Mesendoderm (in vitro differentiated cells): Measurements from ENCODE around the gene RNF150.
"Not testable (repeated sequence)": the region's sequence is repeated elsewhere in the genome, so short reads cannot be mapped to it uniquely, and the experiment has no call there.

Source experiments
- DNase-seq: peaks from one replicate; pipeline ENCODE4 v3.0.0; 2013
- H2AK5ac ChIP-seq: 2 replicates; pipeline ENCODE4 v1.6.1; 2013; ENCODE audit warnings: low read length, inconsistent platforms
- H2BK120ac ChIP-seq: 2 replicates; pipeline ENCODE4 v1.6.1; 2013; ENCODE audit warnings: low read depth, mild to moderate bottlenecking, low read length, moderate library complexity, mixed read lengths
- H2BK15ac ChIP-seq: replicated peaks from 2 replicates; pipeline ENCODE4 v1.6.1; 2013; ENCODE audit warnings: low read depth, mild to moderate bottlenecking, moderate library complexity
- H2BK5ac ChIP-seq: 2 replicates; pipeline ENCODE4 v1.6.1; 2013; ENCODE audit warnings: low read length, inconsistent platforms
- H3K18ac ChIP-seq: 2 replicates; pipeline ENCODE4 v1.6.1; 2013; ENCODE audit warnings: mild to moderate bottlenecking, low read length, mixed read lengths
- H3K23ac ChIP-seq: one replicate; pipeline ENCODE4 v1.6.1; 2013; ENCODE audit warnings: low read length
- H3K27ac ChIP-seq: 2 replicates; pipeline ENCODE4 v1.5.1; 2013; ENCODE audit warnings: low read depth, mild to moderate bottlenecking, inconsistent platforms, low read length, moderate library complexity
- H3K27me3 ChIP-seq: 2 replicates; pipeline ENCODE4 v1.6.1; 2013; ENCODE audit warnings: low read length, control low read depth, mild to moderate bottlenecking, inconsistent platforms; ENCODE audit not compliant: insufficient read depth, poor library complexity
- H3K36me3 ChIP-seq: 2 replicates; pipeline ENCODE4 v1.6.1; 2013; ENCODE audit warnings: low read length, inconsistent platforms; ENCODE audit not compliant: control insufficient read depth, insufficient read depth
- H3K4ac ChIP-seq: one replicate; pipeline ENCODE4 v1.6.1; 2013; ENCODE audit warnings: low read depth, mild to moderate bottlenecking, low read length, moderate library complexity
- H3K4me1 ChIP-seq: 2 replicates; pipeline ENCODE4 v1.6.1; 2013; ENCODE audit warnings: low read depth, low read length, inconsistent platforms; ENCODE audit not compliant: control insufficient read depth
- H3K4me2 ChIP-seq: 2 replicates; pipeline ENCODE4 v1.6.1; 2013; ENCODE audit warnings: low read length
- H3K4me3 ChIP-seq: 2 replicates; pipeline ENCODE4 v1.5.1; 2013; ENCODE audit warnings: mild to moderate bottlenecking, low read length
- H3K56ac ChIP-seq: one replicate; pipeline ENCODE4 v1.6.1; 2013; ENCODE audit warnings: low read length
- H3K79me1 ChIP-seq: 2 replicates; pipeline ENCODE4 v1.6.1; 2013; ENCODE audit warnings: low read length, inconsistent platforms
- H3K79me2 ChIP-seq: 2 replicates; pipeline ENCODE4 v1.6.1; 2013; ENCODE audit warnings: mild to moderate bottlenecking, low read length; ENCODE audit not compliant: control insufficient read depth, insufficient read depth
- H3K9ac ChIP-seq: 2 replicates; pipeline ENCODE4 v1.6.1; 2013; ENCODE audit warnings: low read length, inconsistent platforms
- H4K5ac ChIP-seq: one replicate; pipeline ENCODE4 v1.6.1; 2013; ENCODE audit warnings: low read length
- H4K8ac ChIP-seq: one replicate; pipeline ENCODE4 v1.6.1; 2013; ENCODE audit warnings: low read depth, mild to moderate bottlenecking, control low read depth, low read length, moderate library complexity
- WGBS: extraction: QIAGEN DNeasy Blood & Tissue Kit; methylation state at CpG from one replicate; pipeline ENCODE4 v1.1.7; 2013; ENCODE audit warnings: low lambda C conversion rate, missing lambda C conversion rate; ENCODE audit not compliant: insufficient coverage; ENCODE audit errors: extremely low coverage; 5-methylcytosine and 5-hydroxymethylcytosine counted together

RNF150 gene

DNA sequence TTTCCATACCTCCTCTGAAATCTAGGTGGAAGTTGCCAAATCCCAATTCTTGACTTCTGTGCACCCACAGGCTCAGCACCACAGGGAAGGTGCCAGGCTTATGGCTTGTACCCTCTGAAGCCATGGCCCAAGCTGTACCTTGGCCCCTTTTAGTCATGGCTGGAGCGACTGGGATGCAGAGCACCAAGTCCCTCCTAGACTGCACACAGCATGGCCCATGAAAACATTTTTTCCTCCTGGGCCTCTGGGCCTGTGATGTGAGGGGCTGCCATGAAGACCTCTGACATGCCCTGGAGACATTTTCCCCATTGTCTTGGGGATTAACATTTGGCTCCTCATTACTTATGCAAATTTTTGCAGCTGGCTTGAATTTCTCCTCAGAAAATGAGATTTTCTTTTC, 82.3 kb downstream of the RNF150 start:
- not testable (repeated sequence) for H3K4ac ChIP-seq, H3K4me1 ChIP-seq, H2AK5ac ChIP-seq, H3K27me3 ChIP-seq, H4K8ac ChIP-seq, H3K36me3 ChIP-seq, H2BK5ac ChIP-seq, H3K56ac ChIP-seq, H3K4me3 ChIP-seq, H2BK120ac ChIP-seq, H3K79me1 ChIP-seq, H3K79me2 ChIP-seq, H3K18ac ChIP-seq, H3K4me2 ChIP-seq, H3K27ac ChIP-seq, H2BK15ac ChIP-seq, H3K23ac ChIP-seq, H4K5ac ChIP-seq, H3K9ac ChIP-seq
- DNase-seq: peak; percentile 10
- WGBS: no CpG with 5 or more reads among the region's 1 CpG

- Histone ChIP-seq H2BK120ac (no peak overlapping the region), H3K79me1 (no peaks in the 10 kb centered on the region), H3K4me2 (no peak overlapping the region), H3K4ac (no peak overlapping the region), H3K9ac (no peak overlapping the region), H2BK15ac (no peak overlapping the region), H2AK5ac (no peak overlapping the region), H3K4me1 (no peaks in the 10 kb centered on the region), H3K56ac (no peak overlapping the region), H3K4me3 (no peak overlapping the region), H4K8ac (no peak overlapping the region), H3K23ac (no peak overlapping the region), H3K27ac (no peak overlapping the region), H4K5ac (no peak overlapping the region), H2BK5ac (no peak overlapping the region), H3K27me3 (no peaks in the 10 kb centered on the region), H3K36me3 (no peaks in the 10 kb centered on the region), H3K18ac (no peak overlapping the region), H3K79me2 (no peaks in the 10 kb centered on the region)
- DNase-seq: no peak
- no CpG with 5 or more reads among the region's 7 CpGs for WGBS
Measured at GRCh38 chr4:141047228-141047884, 85.9 kb downstream of the RNF150 start.

DNA sequence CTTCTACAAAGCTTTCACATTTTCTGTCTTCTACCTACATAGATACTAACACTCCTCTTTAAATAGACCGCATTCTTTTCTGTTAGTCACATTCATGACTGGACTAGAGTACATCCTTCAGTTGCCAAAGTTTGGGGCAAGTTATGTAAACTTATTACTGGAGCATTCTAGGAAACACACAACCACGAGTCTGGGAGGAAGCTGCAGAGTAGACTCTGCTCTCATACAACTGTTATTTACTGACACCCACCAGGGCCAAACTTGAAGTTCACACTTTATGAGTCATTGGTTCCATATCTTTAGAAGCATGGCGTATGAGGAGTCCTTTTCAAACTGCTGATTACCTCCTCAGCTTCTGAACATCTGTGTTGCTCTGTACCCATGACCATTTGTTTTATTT, 87.0 kb downstream of the RNF150 start:
- DNase-seq: peak; percentile 9
- Histone ChIP-seq H2AK5ac (no peak overlapping the region), H4K8ac (no peak overlapping the region), H3K4me2 (no peak overlapping the region), H2BK15ac (no peak overlapping the region), H3K79me2 (no peaks in the 10 kb centered on the region), H3K18ac (no peak overlapping the region), H3K27ac (no peak overlapping the region), H3K27me3 (no peaks in the 10 kb centered on the region), H3K23ac (no peak overlapping the region), H3K56ac (no peak overlapping the region), H3K36me3 (no peaks in the 10 kb centered on the region), H2BK5ac (no peak overlapping the region), H2BK120ac (no peak overlapping the region), H3K79me1 (no peaks in the 10 kb centered on the region), H4K5ac (no peak overlapping the region), H3K9ac (no peak overlapping the region), H3K4me1 (no peaks in the 10 kb centered on the region), H3K4me3 (no peak overlapping the region), H3K4ac (no peak overlapping the region)
- WGBS: no CpG with 5 or more reads among the region's 3 CpGs

- no peak overlapping the region for H3K4ac ChIP-seq
- no peak overlapping the region for H4K5ac ChIP-seq
- H3K79me1 ChIP-seq: no peaks in the 10 kb centered on the region
- no peak overlapping the region for H3K27ac ChIP-seq
- H3K36me3 ChIP-seq: no peaks in the 10 kb centered on the region
- H2BK5ac ChIP-seq: no peak overlapping the region
- H2AK5ac ChIP-seq: no peak overlapping the region
- H4K8ac ChIP-seq: no peak overlapping the region
- H3K4me3 ChIP-seq: no peak overlapping the region
- H3K23ac ChIP-seq: no peak overlapping the region
- no peak for DNase-seq
- H3K18ac ChIP-seq: no peak overlapping the region
- H3K4me2 ChIP-seq: no peak overlapping the region
- no peaks in the 10 kb centered on the region for H3K79me2 ChIP-seq
- H3K9ac ChIP-seq: no peak overlapping the region
- no peaks in the 10 kb centered on the region for H3K27me3 ChIP-seq
- H2BK15ac ChIP-seq: no peak overlapping the region
- H3K4me1 ChIP-seq: no peaks in the 10 kb centered on the region
- H3K56ac ChIP-seq: no peak overlapping the region
- WGBS: 100% methylated on average over 1 of the region's 4 CpGs
- H2BK120ac ChIP-seq: no peak overlapping the region
Measured at GRCh38 chr4:141045848-141046247, 87.4 kb downstream of the RNF150 start.

DNA sequence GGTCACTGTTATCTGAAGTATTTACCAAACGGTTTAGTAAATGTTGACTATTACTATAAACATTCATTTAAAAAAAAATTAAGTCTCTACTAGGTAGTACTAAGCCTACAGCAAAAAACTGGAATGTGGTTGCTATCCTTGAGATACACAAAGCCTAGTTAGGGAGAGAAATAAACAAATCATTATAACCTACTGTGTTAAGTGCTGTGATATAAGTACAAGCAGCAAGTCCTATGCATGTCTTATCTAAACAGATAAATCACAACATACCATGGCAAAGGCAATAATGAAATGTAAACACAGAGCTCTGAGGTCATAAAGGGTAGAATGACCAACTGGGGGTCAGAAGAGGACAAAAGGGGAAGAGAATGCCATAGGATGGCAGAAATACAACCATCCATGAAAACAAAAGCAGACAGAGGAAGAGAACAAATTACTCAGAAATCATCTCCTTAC, 92.2 kb downstream of the RNF150 start:
- H3K4me1 ChIP-seq: no peaks in the 10 kb centered on the region

DNA sequence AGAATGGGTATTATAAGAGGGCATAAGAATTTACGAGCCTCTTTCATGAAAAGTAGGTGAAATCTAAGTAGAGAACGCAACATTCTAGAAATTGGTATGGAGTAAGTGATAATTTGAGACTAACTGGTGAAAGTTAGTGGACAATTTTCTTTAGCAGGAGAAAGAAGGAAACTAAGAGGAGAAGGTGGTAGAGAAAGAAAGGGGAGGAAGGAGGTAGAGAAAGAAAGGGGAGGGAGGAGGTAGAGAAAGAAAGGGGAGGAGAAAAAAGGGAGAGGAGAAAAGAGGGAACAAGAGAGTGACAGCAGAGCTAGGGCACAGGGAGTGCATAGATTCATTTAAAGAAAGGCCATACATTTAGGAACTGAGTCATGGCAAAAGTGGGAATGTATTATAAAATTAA, 94.1 kb downstream of the RNF150 start:
- H3K27me3 ChIP-seq: no peaks in the 10 kb centered on the region
- no peak overlapping the region for H3K4ac ChIP-seq
- H3K36me3 ChIP-seq: no peaks in the 10 kb centered on the region
- WGBS: no CpG with 5 or more reads among the region's 2 CpGs
- H4K5ac ChIP-seq: no peak overlapping the region
- no peak for DNase-seq
- H3K4me1 ChIP-seq: peaks cover 3% of the 10 kb centered on the region
- H4K8ac ChIP-seq: no peak overlapping the region
- H3K4me2 ChIP-seq: no peak overlapping the region
- H3K79me2 ChIP-seq: no peaks in the 10 kb centered on the region
- no peak overlapping the region for H3K9ac ChIP-seq
- no peak overlapping the region for H3K23ac ChIP-seq
- H3K4me3 ChIP-seq: no peak overlapping the region
- H3K56ac ChIP-seq: no peak overlapping the region
- no peak overlapping the region for H3K27ac ChIP-seq
- no peak overlapping the region for H2BK5ac ChIP-seq
- no peak overlapping the region for H3K18ac ChIP-seq
- no peak overlapping the region for H2BK15ac ChIP-seq
- H3K79me1 ChIP-seq: no peaks in the 10 kb centered on the region
- no peak overlapping the region for H2AK5ac ChIP-seq
- no peak overlapping the region for H2BK120ac ChIP-seq

More for the DNA sequence above, 92.2 kb downstream of the RNF150 start:
- H3K79me2 ChIP-seq: no peaks in the 10 kb centered on the region
- no peaks in the 10 kb centered on the region for H3K36me3 ChIP-seq
- peak; percentile 78 for DNase-seq
- no peak overlapping the region for H3K18ac ChIP-seq
- no peak overlapping the region for H3K23ac ChIP-seq
- no peak overlapping the region for H3K9ac ChIP-seq
- no peak overlapping the region for H4K8ac ChIP-seq
- H2BK5ac ChIP-seq: no peak overlapping the region
- no peak overlapping the region for H4K5ac ChIP-seq
- H3K79me1 ChIP-seq: no peaks in the 10 kb centered on the region
- H3K27me3 ChIP-seq: no peaks in the 10 kb centered on the region
- H3K27ac ChIP-seq: no peak overlapping the region
- H2BK15ac ChIP-seq: no peak overlapping the region
- no peak overlapping the region for H3K4ac ChIP-seq
- no peak overlapping the region for H3K4me2 ChIP-seq
- WGBS: no CpG with 5 or more reads among the region's 1 CpG
- no peak overlapping the region for H3K4me3 ChIP-seq
- H3K56ac ChIP-seq: no peak overlapping the region
- H2BK120ac ChIP-seq: no peak overlapping the region
- no peak overlapping the region for H2AK5ac ChIP-seq
